Measurements from ENCODE around the gene PROSER2. TPM values are rescaled to one million over a fixed set of nuclear protein-coding genes. Genes with fewer than 3 reads are reported as not detected.

Gene PROSER2
- total RNA-seq, 1 experiment from 2014 or later, result 10.6 TPM

DNA sequence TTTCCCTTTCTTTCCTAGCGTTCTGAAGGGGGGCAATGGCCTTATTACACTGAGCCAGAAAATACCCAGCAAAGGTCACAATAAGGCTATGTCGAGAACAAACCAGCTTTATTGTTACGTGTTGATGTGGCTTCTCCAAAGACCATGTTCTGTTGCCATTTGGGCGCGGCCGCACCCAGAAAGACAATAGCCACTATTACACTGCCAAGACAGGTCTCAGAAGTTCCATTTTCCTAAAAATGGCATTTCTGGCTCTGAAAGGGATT, 77.8 kb downstream of the PROSER2 start:
- H3K27ac ChIP-seq (ENCODE audit: insufficient read length, low read depth, low read length), result no peak overlapping the region
- no peak overlapping the region for H2AFZ ChIP-seq (ENCODE audit: low read length)
- H3K27me3 ChIP-seq (ENCODE audit: insufficient read depth, low read length), result no peaks in the 10 kb centered on the region
- H3K9ac ChIP-seq (ENCODE audit: extremely low read depth, insufficient read length, low read length), result no peak overlapping the region
- no peak overlapping the region for H2BK120ac ChIP-seq (ENCODE audit: low read depth, low read length, poor library complexity, severe bottlenecking)
- H4K5ac ChIP-seq (ENCODE audit: insufficient read length, low read depth, low read length), result no peak overlapping the region
- Mint-ChIP-seq H3K27me3 (ENCODE audit: low read depth) (no peaks in the 10 kb centered on the region), H3K9me3 (no peaks in the 10 kb centered on the region), H3K36me3 (ENCODE audit: insufficient read depth in 1 of 3, low read depth in 3 of 3) (no peaks in the 10 kb centered on the region), H3K27ac (no peak overlapping the region), H3K4me1 (peaks cover 11 to 24% of the 10 kb centered on the region in 2 experiments), H3K4me3 (no peak overlapping the region)
- H2BK5ac ChIP-seq (ENCODE audit: insufficient read length, low read length), result no peak overlapping the region
- H3K4me2 ChIP-seq (ENCODE audit: insufficient read depth, insufficient read length, low read length), result no peak overlapping the region
- no peak overlapping the region for H2BK15ac ChIP-seq (ENCODE audit: low read depth, low read length)
- no peaks in the 10 kb centered on the region for H4K20me1 ChIP-seq (ENCODE audit: control insufficient read depth, insufficient read depth, insufficient read length)
- TF ChIP-seq, protein P1, sequence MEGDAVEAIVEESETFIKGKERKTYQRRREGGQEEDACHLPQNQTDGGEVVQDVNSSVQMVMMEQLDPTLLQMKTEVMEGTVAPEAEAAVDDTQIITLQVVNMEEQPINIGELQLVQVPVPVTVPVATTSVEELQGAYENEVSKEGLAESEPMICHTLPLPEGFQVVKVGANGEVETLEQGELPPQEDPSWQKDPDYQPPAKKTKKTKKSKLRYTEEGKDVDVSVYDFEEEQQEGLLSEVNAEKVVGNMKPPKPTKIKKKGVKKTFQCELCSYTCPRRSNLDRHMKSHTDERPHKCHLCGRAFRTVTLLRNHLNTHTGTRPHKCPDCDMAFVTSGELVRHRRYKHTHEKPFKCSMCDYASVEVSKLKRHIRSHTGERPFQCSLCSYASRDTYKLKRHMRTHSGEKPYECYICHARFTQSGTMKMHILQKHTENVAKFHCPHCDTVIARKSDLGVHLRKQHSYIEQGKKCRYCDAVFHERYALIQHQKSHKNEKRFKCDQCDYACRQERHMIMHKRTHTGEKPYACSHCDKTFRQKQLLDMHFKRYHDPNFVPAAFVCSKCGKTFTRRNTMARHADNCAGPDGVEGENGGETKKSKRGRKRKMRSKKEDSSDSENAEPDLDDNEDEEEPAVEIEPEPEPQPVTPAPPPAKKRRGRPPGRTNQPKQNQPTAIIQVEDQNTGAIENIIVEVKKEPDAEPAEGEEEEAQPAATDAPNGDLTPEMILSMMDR (conservative IDR thresholded peaks at IDR 0.05), result no peak
- H2AK5ac ChIP-seq (ENCODE audit: insufficient read length, low read length), result no peak overlapping the region
- peaks cover 8% of the 10 kb centered on the region for H3K4me1 ChIP-seq (ENCODE audit: insufficient read depth, low read length)
- no peak overlapping the region for H3K56ac ChIP-seq (ENCODE audit: insufficient read length, low read depth, low read length)
- H3K14ac ChIP-seq (ENCODE audit: insufficient read depth, low read length), result no peak overlapping the region
- no peak overlapping the region for H2BK12ac ChIP-seq (ENCODE audit: insufficient read length, low read depth, low read length)
- H2BK20ac ChIP-seq (ENCODE audit: low read depth, low read length, poor library complexity, severe bottlenecking), result no peak overlapping the region
- no peak overlapping the region for H3K23ac ChIP-seq (ENCODE audit: insufficient read length, low read depth, low read length)
- H3K79me2 ChIP-seq (ENCODE audit: insufficient read depth, low read length), result no peaks in the 10 kb centered on the region
- H3K9me3 ChIP-seq (ENCODE audit: control insufficient read depth, low read depth, low read length), result no peaks in the 10 kb centered on the region
- H4K8ac ChIP-seq (replicated peaks; ENCODE audit: insufficient read length, low read depth, low read length), result no peak overlapping the region
- no peak overlapping the region for H4K91ac ChIP-seq (ENCODE audit: insufficient read length, low read depth, low read length)
- H3K79me1 ChIP-seq (ENCODE audit: insufficient read depth, low read depth, low read length, poor library complexity, severe bottlenecking), result no peaks in the 10 kb centered on the region
- no peak for DNase-seq
- no peaks in the 10 kb centered on the region for H3K23me2 ChIP-seq (ENCODE audit: insufficient read length, low read depth, low read length, poor library complexity, severe bottlenecking)
- H3T11ph ChIP-seq (ENCODE audit: low read length), result no peak overlapping the region
- no CpG with 5 or more reads among the region's 6 CpGs for WGBS (ENCODE audit: extremely low coverage, insufficient read length, low lambda C conversion rate)
- no peak overlapping the region for H3K4ac ChIP-seq (ENCODE audit: low read depth, low read length)
- H3K18ac ChIP-seq (ENCODE audit: insufficient read length, low read depth, low read length), result no peak overlapping the region
